Esophagus squamous epithelium (tissue), 4 donors: ENCODE results near the gene PLIN5.

Experiments
- CTCF ChIP-seq, 6 experiments: fragments of 450-650 bp in 4 of 6; fragments of 200-600 bp in 2 of 6; sonication (generic) in 2 of 6; IDR thresholded peaks; one replicate each; pipeline ENCODE4 v1.5.1; 2016 to 2019; ENCODE audit warnings: antibody characterized with exemption in 6 of 6, mild to moderate bottlenecking in 4 of 6, moderate library complexity in 4 of 6
- POLR2A ChIP-seq, 4 donors: fragments of 450-650 bp; IDR thresholded peaks; one replicate each; pipeline ENCODE4 v1.6.1; 2017; ENCODE audit warnings: antibody characterized with exemption in 4 of 4, mild to moderate bottlenecking in 4 of 4, moderate library complexity in 3 of 4

DNA sequence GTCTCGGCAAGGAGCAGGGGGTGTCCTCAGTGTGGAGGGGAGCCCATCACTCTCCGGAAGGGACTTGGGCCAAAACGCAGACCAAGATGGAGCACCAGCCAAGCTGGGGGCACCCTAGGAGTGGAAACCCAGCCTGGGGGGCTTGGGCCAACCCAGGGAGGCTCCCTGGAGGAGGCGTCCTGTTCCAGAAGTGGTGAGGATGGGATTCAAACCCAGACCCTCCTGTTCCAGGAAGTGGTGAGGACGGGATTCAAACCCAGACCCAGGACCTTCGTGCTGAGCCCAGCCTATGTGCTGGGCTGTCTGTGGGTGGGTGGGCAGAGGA is 15.9 kb downstream of the PLIN5 start:
- TF ChIP-seq CTCF (IDR thresholded peaks at IDR 0.05) (no peak), POLR2A (IDR thresholded peaks at IDR 0.05) (no peak)
